IMR-90 (cell line): ENCODE results near the gene HTR3C. TPM values are rescaled to one million over a fixed set of nuclear protein-coding genes. Genes with fewer than 3 reads are reported as not detected.

Experiments used
- ATAC-seq: fragments of 200-7000 bp; cut with Tn5 transposase; 2 replicates; pipeline ENCODE4 v1.9.1; 2020; ENCODE audit warnings: low read depth, mild to moderate bottlenecking, moderate library complexity
- BruUV-seq: library from RNA; stranded (reverse); fragments of 400-500 nt; replicated peaks from 2 replicates; lab custom pipeline; 2021; lab: Mats Ljungman, UMichigan
- CTCF ChIA-PET: fragments of 300-600 bp; formaldehyde crosslinking; extraction: SDS; loops from one replicate; lab custom pipeline; 2021; ENCODE audit warnings: antibody characterized with exemption; lab: Yijun Ruan, JAX
- POLR2A ChIA-PET: fragments of 300-600 bp; sonication (Branson Sonifier 250); formaldehyde crosslinking; loops from one replicate; lab custom pipeline; 2022; ENCODE audit warnings: antibody characterized with exemption; ENCODE audit not compliant: unreplicated experiment; lab: Charles Lee
- DNase-seq: peaks from one replicate; pipeline ENCODE4 v3.0.0; 2013
- H2AFZ ChIP-seq: replicated peaks from 2 replicates; pipeline ENCODE3; 2013; ENCODE audit warnings: low read length, mild to moderate bottlenecking; ENCODE audit not compliant: poor library complexity
- H2AK5ac ChIP-seq: 2 replicates; pipeline ENCODE4 v1.6.1; 2013; ENCODE audit warnings: low read depth, low read length, inconsistent platforms
- H2AK9ac ChIP-seq: replicated peaks from 2 replicates; pipeline ENCODE3; 2013; ENCODE audit warnings: mild to moderate bottlenecking, low read depth, low read length, moderate library complexity; ENCODE audit not compliant: poor library complexity
- H2BK120ac ChIP-seq: 2 replicates; pipeline ENCODE4 v1.6.1; 2013; ENCODE audit warnings: low read depth, low read length, inconsistent platforms
- H2BK15ac ChIP-seq: 3 replicates; pipeline ENCODE4 v1.6.1; 2013; ENCODE audit warnings: low read depth, low read length, inconsistent platforms
- H2BK20ac ChIP-seq: 2 replicates; pipeline ENCODE4 v1.6.1; 2013; ENCODE audit warnings: low read depth, mild to moderate bottlenecking, inconsistent platforms, low read length, moderate library complexity
- H2BK5ac ChIP-seq: 2 replicates; pipeline ENCODE4 v1.6.1; 2013; ENCODE audit warnings: mild to moderate bottlenecking, low read depth, low read length, inconsistent platforms; ENCODE audit not compliant: poor library complexity, severe bottlenecking
- H3K14ac ChIP-seq: replicated peaks from 2 replicates; pipeline ENCODE4 v1.6.1; 2013; ENCODE audit warnings: low read depth, low read length, inconsistent platforms
- H3K18ac ChIP-seq: 2 replicates; pipeline ENCODE4 v1.6.1; 2013; ENCODE audit warnings: low read depth, low read length, control low read depth
- H3K23ac ChIP-seq: 2 replicates; pipeline ENCODE4 v1.6.1; 2013; ENCODE audit warnings: low read depth, low read length, inconsistent platforms
- H3K27ac ChIP-seq: 2 replicates; pipeline ENCODE4 v1.5.1; 2013; ENCODE audit warnings: mild to moderate bottlenecking, control low read depth, low read length; ENCODE audit not compliant: insufficient read depth
- H3K27me3 ChIP-seq: 2 replicates; pipeline ENCODE4 v1.6.1; 2013; ENCODE audit warnings: low read length; ENCODE audit not compliant: control insufficient read depth, insufficient read depth
- H3K36me3 ChIP-seq: 2 replicates; pipeline ENCODE4 v1.6.1; 2013; ENCODE audit warnings: low read length, mixed read lengths; ENCODE audit not compliant: control insufficient read depth, insufficient read depth
- H3K4ac ChIP-seq: 2 replicates; pipeline ENCODE4 v1.6.1; 2013; ENCODE audit warnings: low read depth, low read length, inconsistent platforms
- H3K4me1 ChIP-seq: 2 replicates; pipeline ENCODE4 v1.6.1; 2013; ENCODE audit warnings: low read length, mixed read lengths; ENCODE audit not compliant: control insufficient read depth, insufficient read depth
- H3K4me2 ChIP-seq: 2 replicates; pipeline ENCODE4 v1.6.1; 2013; ENCODE audit warnings: low read depth, mild to moderate bottlenecking, control low read depth, low read length, moderate library complexity
- H3K4me3 ChIP-seq: 2 replicates; pipeline ENCODE4 v1.5.1; 2013; ENCODE audit warnings: low read depth, mild to moderate bottlenecking, control low read depth, low read length, moderate library complexity; ENCODE audit not compliant: insufficient read depth
- H3K56ac ChIP-seq: 2 replicates; pipeline ENCODE4 v1.6.1; 2013; ENCODE audit warnings: low read length, inconsistent platforms; ENCODE audit not compliant: insufficient read depth; ENCODE audit errors: extremely low read depth
- H3K79me1 ChIP-seq, 2 experiments: 2 replicates each; pipeline ENCODE4 v1.6.1; 2013; ENCODE audit warnings: low read length in 2 of 2, inconsistent platforms in 1 of 2, low read depth in 1 of 2
- H3K9ac ChIP-seq: 2 replicates; pipeline ENCODE4 v1.6.1; 2013; ENCODE audit warnings: low read depth, low read length, control low read depth
- H3K9me1 ChIP-seq: 2 replicates; pipeline ENCODE4 v1.6.1; 2013; ENCODE audit warnings: low read length, inconsistent platforms; ENCODE audit not compliant: insufficient read depth
- H3K9me3 ChIP-seq: 2 replicates; pipeline ENCODE4 v1.6.1; 2013; ENCODE audit warnings: low read length; ENCODE audit not compliant: control insufficient read depth, insufficient read depth
- H4K20me1 ChIP-seq: 2 replicates; pipeline ENCODE4 v1.6.1; 2013; ENCODE audit warnings: low read length, inconsistent platforms; ENCODE audit not compliant: insufficient read depth
- H4K5ac ChIP-seq: 2 replicates; pipeline ENCODE4 v1.6.1; 2013; ENCODE audit warnings: mild to moderate bottlenecking, low read depth, low read length, control low read depth
- H4K8ac ChIP-seq, 2 experiments: 2 replicates each; pipeline ENCODE4 v1.6.1; 2013; ENCODE audit warnings: low read depth in 2 of 2, low read length in 2 of 2, control low read depth in 1 of 2, inconsistent platforms in 1 of 2
- H4K91ac ChIP-seq: 2 replicates; pipeline ENCODE4 v1.6.1; 2013; ENCODE audit warnings: low read depth, low read length, inconsistent platforms; ENCODE audit not compliant: insufficient read depth
- RFX5 ChIP-seq: IDR thresholded peaks from 2 replicates; pipeline ENCODE4 v1.8.0; 2012; ENCODE audit warnings: low read depth, mild to moderate bottlenecking, low read length, moderate library complexity
- WGBS, 2 experiments: methylation state at CpG; one replicate each; pipeline versions ENCODE4 v1.1.5 to v1.1.7; 2013; ENCODE audit warnings: missing lambda C conversion rate in 2 of 2; ENCODE audit not compliant: insufficient read length in 1 of 2; ENCODE audit errors: extremely low coverage in 2 of 2; 5-methylcytosine and 5-hydroxymethylcytosine counted together
- dilution Hi-C: fragments of 300-500 bp; cut with HindIII; formaldehyde crosslinking; loops from one replicate; pipeline ENCODE4 v1.14.3; 2018; ENCODE audit warnings: low sequenced_read_pairs; ENCODE audit not compliant: unreplicated experiment
- in situ Hi-C: fragments of 300-500 bp; cut with MboI; formaldehyde crosslinking; loops from 3 replicates; pipeline ENCODE4 v1.14.3; 2019; ENCODE audit warnings: low sequenced_read_pairs, inconsistent platforms, mixed read lengths
- intact Hi-C: fragments of 100-400 bp; cut with micrococcal nuclease; formaldehyde crosslinking; loops from 2 replicates; pipeline ENCODE4 v1.10.0; 2022
- polyA plus RNA-seq, 3 experiments: library from polyadenylated mRNA; depleted of rRNA; stranded (reverse); fragments of >200 nt; gene quantifications; 2 replicates each; pipeline ENCODE4 v1.2.3, GENCODE V29; 2012; ENCODE audit warnings: low replicate concordance in 1 of 3
- total RNA-seq: library from RNA; depleted of rRNA; stranded (reverse); fragments of >200 nt; gene quantifications from 2 replicates; pipeline ENCODE4 v1.2.3, GENCODE V29; 2012

HTR3C gene
- total and polyA plus RNA-seq, 2 of the 4 experiments (the other 2 are of a cell fraction): not detected

DNA sequence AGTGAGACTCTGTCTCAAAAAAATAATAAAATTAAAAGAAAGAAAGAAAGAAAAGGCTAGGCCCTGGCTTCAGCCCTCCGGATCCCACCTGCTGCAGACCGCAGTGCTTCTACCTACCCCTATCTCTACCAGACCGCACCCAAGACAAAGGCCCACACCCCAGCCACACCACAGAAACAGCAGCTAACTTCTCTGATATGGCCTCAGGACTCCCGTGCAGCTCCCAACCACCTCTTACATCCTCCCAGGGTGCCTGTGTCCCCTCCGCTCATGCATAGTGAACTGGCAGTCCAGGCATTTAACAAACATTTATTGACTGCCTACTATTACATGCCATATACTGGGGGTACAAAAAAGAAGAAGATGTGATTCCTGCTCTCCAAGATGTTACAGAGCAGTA, 6.9 kb upstream of the HTR3C start:
- in situ Hi-C loops: no loop called here
- Histone ChIP-seq H3K18ac (no peak overlapping the region), H2BK5ac (no peak overlapping the region), H2BK15ac (no peak overlapping the region), H2BK20ac (no peak overlapping the region), H3K4ac (no peak overlapping the region), H3K36me3 (no peaks in the 10 kb centered on the region), H3K4me1 (no peaks in the 10 kb centered on the region), H3K14ac (no peak overlapping the region), H4K20me1 (no peaks in the 10 kb centered on the region), H4K91ac (no peak overlapping the region), H2AFZ (no peak overlapping the region), H3K4me3 (no peak overlapping the region), H3K27me3 (peaks cover 25% of the 10 kb centered on the region), H2AK5ac (no peak overlapping the region), H3K9me3 (no peaks in the 10 kb centered on the region), H3K23ac (no peak overlapping the region), H3K27ac (no peak overlapping the region), H4K8ac (no peak overlapping the region), H3K9ac (no peak overlapping the region), H2BK120ac (no peak overlapping the region), H3K56ac (no peak overlapping the region), H3K79me1 (no peaks in the 10 kb centered on the region), H4K5ac (no peak overlapping the region), H3K4me2 (no peak overlapping the region), H3K9me1 (no peaks in the 10 kb centered on the region), H2AK9ac (no peak overlapping the region)
- no peak for DNase-seq
- WGBS, 2 experiments: 67% methylated on average over 1 of the region's 5 CpGs; no CpG with 5 or more reads in 1 of the 2 experiments
- intact Hi-C loops: no loop called here
- POLR2A ChIA-PET: no interaction called here
- no peak for TF ChIP-seq RFX5
- CTCF ChIA-PET: no interaction called here
- dilution Hi-C loops: no loop called here
- ATAC-seq: no peak
- BruUV-seq: no TSS peak
